ENCODE data around the gene MAP2K3. TPM values are rescaled to one million over a fixed set of nuclear protein-coding genes. Genes with fewer than 3 reads are reported as not detected.

MAP2K3 gene
- total RNA-seq, 1 donor from 2014 or later = 3.5 TPM

DNA sequence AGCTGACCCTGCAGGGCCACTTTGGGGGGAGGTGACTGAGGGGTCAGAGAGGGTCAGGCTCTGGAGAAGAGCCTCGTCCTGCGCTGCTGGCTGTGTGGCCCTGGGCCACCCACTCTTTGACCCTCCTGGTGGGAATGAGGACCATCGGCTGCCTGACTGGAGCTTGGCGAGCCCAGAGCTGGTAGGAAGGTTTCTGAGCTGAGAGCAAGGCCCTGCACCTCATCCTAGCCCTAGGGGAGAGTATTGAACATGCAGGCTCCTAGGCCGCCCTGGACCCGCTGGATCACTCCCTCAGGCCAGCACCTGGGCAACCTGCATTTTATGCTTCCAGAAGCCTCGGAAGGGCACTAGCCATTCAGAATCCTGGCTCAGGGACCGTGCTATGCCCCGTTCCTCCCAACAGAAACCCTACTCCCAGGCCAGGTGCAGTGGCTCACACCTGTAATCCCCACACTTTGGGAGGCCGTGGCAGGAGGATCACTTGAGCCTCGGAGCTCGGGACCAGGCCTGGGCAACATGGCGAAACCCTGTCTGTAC is 14.5 kb downstream of the MAP2K3 start:
- Histone ChIP-seq H3F3A (ENCODE audit: low read depth) (no peaks in the 10 kb centered on the region), H3K27ac (no peak overlapping the region), H3K36me3 (no peaks in the 10 kb centered on the region), H3K4me1 (no peaks in the 10 kb centered on the region), H2AFZ (replicated peaks) (no peak overlapping the region), H3K9me3 (ENCODE audit: low read depth) (no peaks in the 10 kb centered on the region), H3K4me2 (no peak overlapping the region), H3K4me3 (no peak overlapping the region), H4K20me1 (ENCODE audit: low read depth) (peaks cover 3% of the 10 kb centered on the region), H3K9ac (no peak overlapping the region), H3K27me3 (no peaks in the 10 kb centered on the region), H3K79me2 (ENCODE audit: low read depth) (no peaks in the 10 kb centered on the region)
- Mint-ChIP-seq H3K9me3 (peaks cover 44% of the 10 kb centered on the region), H3K4me3 (no peak overlapping the region), H3K36me3 (peaks cover 7% of the 10 kb centered on the region), H3K4me1 (peaks cover 4% of the 10 kb centered on the region), H3K27ac (no peak overlapping the region), H3K27me3 (ENCODE audit: insufficient read depth, low read depth) (peaks cover 13% of the 10 kb centered on the region)
- DNase-seq (ENCODE audit: low spot score) = no peak
- TF ChIP-seq EZH2 (IDR thresholded peaks at IDR 0.05) (no peak), EZH2phosphoT487 (IDR thresholded peaks at IDR 0.05) (no peak)
- TF ChIP-seq, protein P1, sequence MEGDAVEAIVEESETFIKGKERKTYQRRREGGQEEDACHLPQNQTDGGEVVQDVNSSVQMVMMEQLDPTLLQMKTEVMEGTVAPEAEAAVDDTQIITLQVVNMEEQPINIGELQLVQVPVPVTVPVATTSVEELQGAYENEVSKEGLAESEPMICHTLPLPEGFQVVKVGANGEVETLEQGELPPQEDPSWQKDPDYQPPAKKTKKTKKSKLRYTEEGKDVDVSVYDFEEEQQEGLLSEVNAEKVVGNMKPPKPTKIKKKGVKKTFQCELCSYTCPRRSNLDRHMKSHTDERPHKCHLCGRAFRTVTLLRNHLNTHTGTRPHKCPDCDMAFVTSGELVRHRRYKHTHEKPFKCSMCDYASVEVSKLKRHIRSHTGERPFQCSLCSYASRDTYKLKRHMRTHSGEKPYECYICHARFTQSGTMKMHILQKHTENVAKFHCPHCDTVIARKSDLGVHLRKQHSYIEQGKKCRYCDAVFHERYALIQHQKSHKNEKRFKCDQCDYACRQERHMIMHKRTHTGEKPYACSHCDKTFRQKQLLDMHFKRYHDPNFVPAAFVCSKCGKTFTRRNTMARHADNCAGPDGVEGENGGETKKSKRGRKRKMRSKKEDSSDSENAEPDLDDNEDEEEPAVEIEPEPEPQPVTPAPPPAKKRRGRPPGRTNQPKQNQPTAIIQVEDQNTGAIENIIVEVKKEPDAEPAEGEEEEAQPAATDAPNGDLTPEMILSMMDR (IDR thresholded peaks at IDR 0.05) = no peak

DNA sequence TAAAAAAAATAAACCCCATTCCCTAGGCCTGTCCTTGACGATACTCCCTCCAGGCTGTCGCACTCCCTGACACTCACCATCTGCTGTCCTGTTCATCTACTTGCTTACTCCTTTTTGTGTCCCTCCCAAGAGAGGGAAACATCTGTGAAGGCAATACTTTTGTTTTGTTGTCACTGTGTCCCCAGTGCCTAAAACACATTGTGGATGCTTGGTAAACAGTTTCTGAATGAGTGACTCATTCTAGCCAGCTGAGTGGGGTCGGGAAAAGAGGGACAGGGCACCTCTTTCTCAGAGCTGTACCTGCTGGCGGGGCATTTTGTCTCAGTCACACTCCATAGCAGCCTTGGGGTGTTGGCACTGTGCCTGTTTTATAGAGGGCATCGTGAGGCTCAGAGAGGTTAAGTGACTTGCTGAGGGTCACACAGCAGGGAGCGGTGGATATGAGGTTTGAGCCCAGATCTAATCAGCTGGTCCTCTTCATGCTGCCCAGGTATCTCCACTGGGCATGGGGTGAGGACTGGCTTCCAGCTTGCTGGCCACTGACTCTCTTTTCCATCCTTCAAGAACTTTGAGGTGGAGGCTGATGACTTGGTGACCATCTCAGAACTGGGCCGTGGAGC is 15.6 kb downstream of the MAP2K3 start:
- H3K4me2 ChIP-seq = no peak overlapping the region
- H2AFZ ChIP-seq (replicated peaks) = no peak overlapping the region
- no peak overlapping the region for H3K9ac ChIP-seq
- H3K79me2 ChIP-seq (ENCODE audit: low read depth) = no peaks in the 10 kb centered on the region
- H3K9me3 Mint-ChIP-seq = peaks cover 37% of the 10 kb centered on the region
- no peaks in the 10 kb centered on the region for H3K9me3 ChIP-seq (ENCODE audit: low read depth)
- no peak overlapping the region for H3K27ac Mint-ChIP-seq
- H3K36me3 Mint-ChIP-seq = peaks cover 7% of the 10 kb centered on the region
- no peak overlapping the region for H3K27ac ChIP-seq
- peaks cover 3% of the 10 kb centered on the region for H4K20me1 ChIP-seq (ENCODE audit: low read depth)
- H3K4me3 ChIP-seq = no peak overlapping the region
- no peaks in the 10 kb centered on the region for H3K4me1 ChIP-seq
- H3K36me3 ChIP-seq = no peaks in the 10 kb centered on the region
- DNase-seq (ENCODE audit: low spot score) = no peak
- H3F3A ChIP-seq (ENCODE audit: low read depth) = no peaks in the 10 kb centered on the region
- peaks cover 4% of the 10 kb centered on the region for H3K4me1 Mint-ChIP-seq
- no peaks in the 10 kb centered on the region for H3K27me3 ChIP-seq
- no peak overlapping the region for H3K4me3 Mint-ChIP-seq
- H3K27me3 Mint-ChIP-seq (ENCODE audit: insufficient read depth, low read depth) = peaks cover 13% of the 10 kb centered on the region
- TF ChIP-seq EZH2 (IDR thresholded peaks at IDR 0.05) (no peak), EZH2phosphoT487 (IDR thresholded peaks at IDR 0.05) (no peak)
- TF ChIP-seq, protein P1 (IDR thresholded peaks at IDR 0.05) = no peak

DNA sequence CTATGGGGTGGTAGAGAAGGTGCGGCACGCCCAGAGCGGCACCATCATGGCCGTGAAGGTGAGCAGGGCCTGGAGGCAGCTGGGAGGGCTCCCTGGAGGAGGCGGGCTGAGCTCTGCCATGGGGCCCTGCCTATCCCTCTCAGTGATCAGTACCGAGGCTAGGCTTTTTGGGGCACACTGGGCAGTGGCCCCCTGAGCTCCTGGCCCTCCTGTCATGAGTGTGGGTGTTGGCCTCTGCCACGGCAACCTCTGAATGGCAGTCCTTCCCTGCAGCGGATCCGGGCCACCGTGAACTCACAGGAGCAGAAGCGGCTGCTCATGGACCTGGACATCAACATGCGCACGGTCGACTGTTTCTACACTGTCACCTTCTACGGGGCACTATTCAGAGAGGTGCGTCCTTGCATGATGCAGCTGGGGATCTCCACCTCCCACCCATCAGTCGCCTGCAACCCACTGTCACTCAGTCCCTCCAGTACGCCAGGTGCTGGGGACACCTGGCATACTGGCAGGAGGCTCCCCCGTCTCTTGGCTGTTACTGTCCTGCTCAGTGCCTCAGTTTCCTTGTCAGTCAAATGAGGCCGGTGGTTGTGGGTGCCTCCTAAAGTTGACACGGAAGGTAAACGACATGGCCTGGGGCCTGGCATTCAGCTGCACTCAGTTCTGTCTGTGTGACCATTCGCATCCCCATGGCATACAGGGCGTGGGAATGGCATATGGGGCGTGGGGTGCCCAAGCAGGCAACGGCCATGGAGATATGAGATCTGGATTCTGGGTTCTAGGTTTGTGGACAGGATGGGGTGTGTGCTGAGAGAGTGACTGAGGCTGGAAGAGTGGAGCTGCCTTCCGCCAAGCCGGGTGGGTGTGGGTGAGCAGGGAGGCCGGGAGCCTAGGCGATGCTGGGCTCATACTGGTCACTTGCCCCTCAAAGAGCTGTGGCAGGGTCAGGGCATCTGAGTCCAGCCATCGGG is 16.4 kb downstream of the MAP2K3 start:
- no peak overlapping the region for H2AFZ ChIP-seq (replicated peaks)
- H3K4me3 ChIP-seq = no peak overlapping the region
- H3K9me3 ChIP-seq (ENCODE audit: low read depth) = no peaks in the 10 kb centered on the region
- Mint-ChIP-seq H3K9me3 (peaks cover 33% of the 10 kb centered on the region), H3K36me3 (peaks cover 7% of the 10 kb centered on the region), H3K4me1 (peaks cover 4% of the 10 kb centered on the region), H3K4me3 (no peak overlapping the region), H3K27me3 (ENCODE audit: insufficient read depth, low read depth) (peaks cover 13% of the 10 kb centered on the region), H3K27ac (no peak overlapping the region)
- no peak overlapping the region for H3K9ac ChIP-seq
- DNase-seq (ENCODE audit: low spot score) = no peak
- H3K27ac ChIP-seq = no peak overlapping the region
- TF ChIP-seq, protein P1 (IDR thresholded peaks at IDR 0.05) = no peak
- no peaks in the 10 kb centered on the region for H3K79me2 ChIP-seq (ENCODE audit: low read depth)
- no peak overlapping the region for H3K4me2 ChIP-seq
- H3F3A ChIP-seq (ENCODE audit: low read depth) = no peaks in the 10 kb centered on the region
- no peaks in the 10 kb centered on the region for H4K20me1 ChIP-seq (ENCODE audit: low read depth)
- H3K27me3 ChIP-seq = no peaks in the 10 kb centered on the region
- no peaks in the 10 kb centered on the region for H3K36me3 ChIP-seq
- H3K4me1 ChIP-seq = no peaks in the 10 kb centered on the region
